Parathyroid adenoma (tissue), 2 donors: ENCODE results near the gene LRRC8E.

Experiments used
- H2AFZ ChIP-seq: fragments of 300-600 bp; sonication (generic); one replicate; pipeline ENCODE4 v1.7.0; 2017; ENCODE audit warnings: antibody characterized with exemption, mild to moderate bottlenecking
- H3K27ac ChIP-seq: fragments of 300-600 bp; sonication (generic); one replicate; pipeline ENCODE4 v1.7.0; 2017
- H3K27me3 ChIP-seq: fragments of 300-600 bp; sonication (generic); one replicate; pipeline ENCODE4 v1.7.0; 2017; ENCODE audit warnings: low read length; ENCODE audit not compliant: control insufficient read depth, insufficient read depth
- H3K36me3 ChIP-seq: fragments of 300-600 bp; sonication (generic); one replicate; pipeline ENCODE4 v1.7.0; 2017; ENCODE audit warnings: low read length; ENCODE audit not compliant: control insufficient read depth, insufficient read depth
- H3K4me1 ChIP-seq: fragments of 300-600 bp; sonication (generic); one replicate; pipeline ENCODE4 v1.7.0; 2017; ENCODE audit warnings: control low read depth
- H3K4me2 ChIP-seq: fragments of 300-600 bp; sonication (generic); one replicate; pipeline ENCODE4 v1.7.0; 2017; ENCODE audit warnings: low read length
- H3K4me3 ChIP-seq: fragments of 300-600 bp; sonication (generic); one replicate; pipeline ENCODE4 v1.7.0; 2017; ENCODE audit warnings: low read depth, low read length
- H3K79me2 ChIP-seq: fragments of 300-600 bp; sonication (generic); one replicate; pipeline ENCODE4 v1.7.0; 2017; ENCODE audit warnings: control low read depth
- H3K9ac ChIP-seq: fragments of 300-600 bp; sonication (generic); one replicate; pipeline ENCODE4 v1.7.0; 2017; ENCODE audit warnings: mild to moderate bottlenecking
- H3K9me3 ChIP-seq: fragments of 300-600 bp; sonication (generic); one replicate; pipeline ENCODE4 v1.7.0; 2017; ENCODE audit warnings: low read length; ENCODE audit not compliant: control insufficient read depth
- TF ChIP-seq, protein P1 (sequence below): fragments of 300-600 bp; sonication (generic); IDR thresholded peaks from one replicate; pipeline ENCODE4 v1.7.0; 2017; ENCODE audit warnings: antibody characterized with exemption, mild to moderate bottlenecking
- donor health status: primary hyperparathyroidism.

Gene LRRC8E

DNA sequence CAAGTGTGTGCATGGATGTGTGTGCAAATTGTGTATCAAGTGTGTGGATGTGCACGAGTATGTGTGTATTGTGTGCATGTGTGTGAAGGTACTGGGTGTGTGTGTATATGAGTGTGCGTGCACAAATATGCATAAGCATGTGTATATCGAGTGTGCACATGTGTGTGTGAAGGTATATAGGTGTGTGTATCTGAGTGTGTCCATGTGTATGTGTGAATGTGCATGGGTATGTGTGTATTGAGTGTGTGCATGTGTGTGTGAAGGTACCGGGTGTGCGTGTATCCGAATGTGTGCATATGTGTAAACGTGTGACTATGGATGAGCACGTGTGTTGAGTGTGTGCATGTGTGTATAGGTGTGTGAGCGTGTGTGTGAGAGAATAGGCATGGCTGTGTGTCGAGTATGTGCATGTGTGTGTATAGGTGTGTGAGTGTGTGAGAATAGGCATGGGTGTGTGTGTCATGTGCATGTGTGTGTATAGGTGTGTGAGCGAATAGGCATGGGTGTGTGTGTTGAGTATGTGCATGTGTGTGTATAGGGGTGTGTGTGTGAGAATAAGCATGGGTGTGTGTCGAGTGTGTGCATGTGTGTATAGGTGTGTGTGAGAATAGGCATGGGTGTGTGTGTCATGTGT, 45.5 kb upstream of the LRRC8E start:
- no peak overlapping the region for H3K4me3 ChIP-seq
- peaks cover 18% of the 10 kb centered on the region for H3K79me2 ChIP-seq
- TF ChIP-seq, protein P1, sequence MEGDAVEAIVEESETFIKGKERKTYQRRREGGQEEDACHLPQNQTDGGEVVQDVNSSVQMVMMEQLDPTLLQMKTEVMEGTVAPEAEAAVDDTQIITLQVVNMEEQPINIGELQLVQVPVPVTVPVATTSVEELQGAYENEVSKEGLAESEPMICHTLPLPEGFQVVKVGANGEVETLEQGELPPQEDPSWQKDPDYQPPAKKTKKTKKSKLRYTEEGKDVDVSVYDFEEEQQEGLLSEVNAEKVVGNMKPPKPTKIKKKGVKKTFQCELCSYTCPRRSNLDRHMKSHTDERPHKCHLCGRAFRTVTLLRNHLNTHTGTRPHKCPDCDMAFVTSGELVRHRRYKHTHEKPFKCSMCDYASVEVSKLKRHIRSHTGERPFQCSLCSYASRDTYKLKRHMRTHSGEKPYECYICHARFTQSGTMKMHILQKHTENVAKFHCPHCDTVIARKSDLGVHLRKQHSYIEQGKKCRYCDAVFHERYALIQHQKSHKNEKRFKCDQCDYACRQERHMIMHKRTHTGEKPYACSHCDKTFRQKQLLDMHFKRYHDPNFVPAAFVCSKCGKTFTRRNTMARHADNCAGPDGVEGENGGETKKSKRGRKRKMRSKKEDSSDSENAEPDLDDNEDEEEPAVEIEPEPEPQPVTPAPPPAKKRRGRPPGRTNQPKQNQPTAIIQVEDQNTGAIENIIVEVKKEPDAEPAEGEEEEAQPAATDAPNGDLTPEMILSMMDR, result no peak
- H3K4me2 ChIP-seq, result no peak overlapping the region
- no peaks in the 10 kb centered on the region for H3K9me3 ChIP-seq
- H3K9ac ChIP-seq, result no peak overlapping the region
- H3K4me1 ChIP-seq, result no peaks in the 10 kb centered on the region
- H3K27ac ChIP-seq, result no peak overlapping the region
- no peaks in the 10 kb centered on the region for H3K36me3 ChIP-seq
- no peak overlapping the region for H2AFZ ChIP-seq
- no peaks in the 10 kb centered on the region for H3K27me3 ChIP-seq

GRCh38 chr19:7843521-7843920, 44.8 kb upstream of the LRRC8E start:
- Histone ChIP-seq H3K27ac (no peak overlapping the region), H3K4me3 (no peak overlapping the region), H3K4me2 (no peak overlapping the region), H3K79me2 (peaks cover 13% of the 10 kb centered on the region), H2AFZ (no peak overlapping the region), H3K27me3 (no peaks in the 10 kb centered on the region), H3K9ac (no peak overlapping the region), H3K36me3 (no peaks in the 10 kb centered on the region), H3K4me1 (no peaks in the 10 kb centered on the region), H3K9me3 (no peaks in the 10 kb centered on the region)
- TF ChIP-seq, protein P1, result no peak

DNA sequence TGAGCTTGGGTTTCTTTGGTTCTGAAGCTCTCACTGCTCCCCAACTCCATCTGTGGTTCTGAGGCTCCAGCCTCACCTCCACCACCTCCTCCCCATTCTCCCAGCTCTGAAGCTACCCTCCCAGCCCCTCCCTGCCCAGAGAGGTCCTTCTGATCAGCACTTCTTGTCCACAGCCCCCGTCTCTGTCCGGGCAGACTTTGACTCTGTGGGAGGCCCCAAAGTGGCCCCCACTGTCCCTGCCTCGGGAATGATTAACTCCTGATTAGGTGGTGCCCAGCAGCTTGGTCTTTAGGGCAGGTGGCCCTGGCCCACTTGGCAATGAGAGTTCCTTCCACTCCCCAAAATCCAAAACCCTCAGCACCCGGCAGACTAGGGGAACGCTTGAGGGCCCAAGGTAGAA, 43.9 kb upstream of the LRRC8E start:
- H3K9ac ChIP-seq, result no peak overlapping the region
- H3K36me3 ChIP-seq, result no peaks in the 10 kb centered on the region
- H2AFZ ChIP-seq, result no peak overlapping the region
- TF ChIP-seq, protein P1, result no peak
- no peak overlapping the region for H3K27ac ChIP-seq
- no peak overlapping the region for H3K4me2 ChIP-seq
- H3K27me3 ChIP-seq, result no peaks in the 10 kb centered on the region
- H3K4me1 ChIP-seq, result no peaks in the 10 kb centered on the region
- H3K79me2 ChIP-seq, result peaks cover 8% of the 10 kb centered on the region
- no peaks in the 10 kb centered on the region for H3K9me3 ChIP-seq
- no peak overlapping the region for H3K4me3 ChIP-seq

GRCh38 chr19:7844951-7845350, 43.4 kb upstream of the LRRC8E start:
- Histone ChIP-seq H3K27ac (no peak overlapping the region), H3K79me2 (peaks cover 5% of the 10 kb centered on the region), H3K27me3 (no peaks in the 10 kb centered on the region), H3K4me3 (no peak overlapping the region), H3K9ac (no peak overlapping the region), H2AFZ (no peak overlapping the region), H3K4me2 (no peak overlapping the region), H3K36me3 (no peaks in the 10 kb centered on the region), H3K9me3 (no peaks in the 10 kb centered on the region), H3K4me1 (no peaks in the 10 kb centered on the region)
- TF ChIP-seq, protein P1, result no peak
